Raji (cell line): ENCODE data around the gene RNU6-9.

Experiments used
- POLR2A ChIP-seq: IDR thresholded peaks from 2 replicates; pipeline ENCODE4 v1.6.1; 2011; ENCODE audit warnings: low read depth, low read length, control low read depth; ENCODE audit not compliant: insufficient read depth

Gene RNU6-9

DNA sequence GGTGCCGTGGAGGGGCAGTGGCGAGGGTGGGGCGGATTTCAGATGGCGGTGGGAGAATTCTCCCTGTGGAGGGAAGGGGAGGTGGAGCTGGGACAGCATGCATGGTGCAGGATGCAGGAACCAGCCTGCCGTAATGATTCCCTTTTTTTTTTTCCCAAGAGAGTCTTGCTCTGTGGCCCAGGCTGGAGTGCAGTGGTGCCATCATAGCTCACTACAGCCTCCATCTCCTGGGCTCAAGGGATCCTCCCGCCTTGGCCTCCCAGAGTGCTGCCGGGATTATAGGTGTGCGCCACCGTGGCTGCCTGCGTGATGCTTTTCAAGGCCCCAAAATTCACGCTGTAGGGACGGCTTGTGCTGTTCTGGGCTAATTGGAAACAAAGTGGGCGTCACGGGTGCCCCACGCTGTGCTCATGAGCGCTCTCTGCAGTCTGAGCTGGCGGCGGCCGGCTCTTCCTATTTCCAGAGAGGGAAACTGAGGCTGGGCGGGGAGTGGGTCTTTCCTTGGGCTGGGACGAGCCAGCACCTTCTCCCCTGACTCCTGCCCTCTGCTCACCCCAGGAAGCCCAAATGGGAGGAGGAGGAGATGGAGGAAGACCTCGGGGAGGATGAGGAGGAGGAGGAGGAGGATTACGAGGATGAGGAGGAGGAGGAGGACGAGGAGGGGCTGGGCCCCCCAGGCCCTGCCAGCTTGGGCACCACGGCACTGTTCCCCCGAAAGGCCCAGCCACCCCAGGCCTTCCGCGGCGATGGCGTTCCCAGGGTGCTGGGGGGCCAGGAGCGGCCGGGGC lies 38.8 kb downstream of the RNU6-9 start:
- TF ChIP-seq POLR2A = no peak

DNA sequence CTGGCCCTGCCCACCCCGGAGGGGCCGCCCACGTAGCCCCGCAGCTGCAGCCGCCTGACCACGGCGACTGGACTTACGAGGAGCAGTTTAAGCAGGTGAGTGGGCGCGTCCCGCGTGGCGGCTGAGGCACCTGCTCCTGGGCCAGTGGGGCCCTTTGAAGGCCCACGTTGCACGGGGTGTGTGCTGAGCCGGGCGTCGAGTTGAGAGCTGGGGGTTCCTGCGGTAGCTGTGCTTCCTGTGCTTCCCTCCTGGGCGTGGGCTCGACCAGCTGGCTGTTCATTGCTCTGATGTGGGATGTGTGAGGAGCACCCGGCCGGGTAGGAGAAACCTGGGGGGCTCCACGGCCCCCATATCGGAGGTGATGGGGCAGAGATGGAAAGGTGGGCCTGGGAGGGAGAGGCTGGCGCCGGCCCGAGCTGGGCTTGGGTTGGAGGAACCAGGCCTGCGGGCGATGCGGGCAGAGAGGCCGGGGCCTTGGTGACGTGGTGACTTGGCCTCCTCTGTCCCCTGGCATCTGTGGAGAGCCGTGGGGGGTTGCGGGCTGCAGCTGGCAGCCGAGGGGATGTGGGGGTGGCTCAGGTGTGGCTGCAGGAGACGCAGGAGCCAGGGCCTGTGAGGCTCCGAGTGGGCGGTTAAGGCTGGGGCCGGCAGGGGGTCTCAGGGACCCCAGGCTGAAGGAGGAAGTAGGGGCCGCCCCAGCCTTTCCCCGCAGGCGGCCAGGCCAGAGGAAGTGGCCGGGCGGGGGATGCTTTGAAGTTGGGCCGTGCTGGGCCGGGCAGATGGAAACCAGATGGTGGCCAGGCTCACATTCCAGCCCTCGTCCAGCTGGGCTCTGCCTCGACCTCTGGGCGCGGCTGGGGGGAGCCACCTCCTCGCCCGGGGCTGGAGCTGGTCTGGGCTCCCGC lies 39.6 kb downstream of the RNU6-9 start:
- TF ChIP-seq POLR2A = no peak

DNA sequence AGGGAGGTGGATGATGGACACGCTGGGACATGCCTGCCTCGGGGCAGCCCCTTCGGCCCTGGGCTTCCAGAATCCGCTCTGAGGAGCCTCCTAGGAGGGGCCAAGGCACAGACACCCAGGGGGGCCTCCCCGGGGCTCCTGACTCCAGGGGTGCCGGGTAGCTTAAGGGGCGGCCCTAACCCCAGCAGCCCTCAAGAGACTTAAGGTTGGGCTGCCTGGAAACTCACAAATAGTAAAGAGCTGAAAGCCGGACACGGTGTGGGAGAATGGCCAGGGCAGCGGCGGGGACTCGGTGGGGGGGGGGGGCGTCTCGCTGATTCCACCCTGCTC lies 40.2 kb downstream of the RNU6-9 start:
- TF ChIP-seq POLR2A = no peak

DNA sequence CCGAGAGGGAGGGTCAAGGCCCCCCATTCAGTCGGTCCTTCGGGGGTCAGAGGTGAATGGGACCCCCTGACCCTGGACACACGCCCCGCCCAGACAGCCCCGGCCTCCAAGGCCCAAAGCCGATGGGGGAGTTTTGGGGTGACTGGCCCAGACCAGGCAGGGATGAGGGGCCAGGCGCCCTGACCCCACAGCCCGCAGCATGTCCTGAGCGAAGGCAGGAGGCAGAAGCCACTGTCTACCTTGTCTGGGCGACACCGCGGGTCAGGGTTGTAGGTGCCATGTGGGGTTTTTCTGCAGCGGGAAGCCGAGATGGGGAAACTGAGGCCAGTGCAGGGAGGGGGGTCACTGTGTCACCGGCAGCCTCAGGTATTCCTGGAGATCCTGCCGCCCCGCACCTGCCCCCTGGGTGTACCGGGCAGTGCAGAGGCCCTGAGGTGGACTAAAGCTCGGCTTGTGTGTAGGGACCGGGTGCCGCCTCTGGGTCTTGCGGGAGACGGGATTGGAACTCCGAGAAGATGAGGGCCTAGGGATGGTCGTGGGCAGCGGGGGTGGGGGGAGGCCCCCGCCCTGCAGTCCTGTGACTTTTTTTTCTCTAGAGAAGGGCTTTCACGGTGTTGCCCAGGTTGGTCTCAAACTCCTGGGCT lies 41.0 kb downstream of the RNU6-9 start:
- no peak for TF ChIP-seq POLR2A

DNA sequence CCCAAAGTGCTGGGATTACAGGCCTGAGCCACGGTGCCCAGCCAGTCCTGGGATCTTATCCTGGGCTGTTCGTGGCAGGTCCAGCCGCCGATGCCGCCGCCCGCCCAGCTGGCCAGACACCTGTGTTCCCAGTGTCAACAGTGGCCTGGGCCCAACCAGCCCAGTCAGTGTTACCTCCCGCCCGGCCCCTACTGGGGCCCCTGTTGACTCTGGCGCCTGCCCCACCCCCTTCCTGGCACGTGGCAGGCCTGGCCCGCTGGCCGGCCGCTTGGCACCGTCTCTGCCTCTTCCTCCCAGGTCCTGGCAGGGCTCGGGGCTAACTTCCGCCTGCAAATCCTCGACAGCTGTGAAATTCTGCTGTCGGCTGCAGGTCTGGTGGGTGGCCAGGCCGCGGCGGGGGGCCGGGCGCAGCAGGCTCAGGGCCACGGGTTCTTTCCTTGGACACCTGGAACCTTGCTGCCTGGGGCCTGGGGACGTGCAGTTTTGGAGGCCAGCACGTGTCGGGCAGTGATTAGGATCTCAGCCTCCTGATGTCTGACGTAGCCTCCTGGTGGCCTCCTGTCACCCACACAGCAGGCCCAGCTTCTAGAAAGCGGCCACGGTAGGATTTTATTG lies 41.7 kb downstream of the RNU6-9 start:
- TF ChIP-seq POLR2A = no peak

DNA sequence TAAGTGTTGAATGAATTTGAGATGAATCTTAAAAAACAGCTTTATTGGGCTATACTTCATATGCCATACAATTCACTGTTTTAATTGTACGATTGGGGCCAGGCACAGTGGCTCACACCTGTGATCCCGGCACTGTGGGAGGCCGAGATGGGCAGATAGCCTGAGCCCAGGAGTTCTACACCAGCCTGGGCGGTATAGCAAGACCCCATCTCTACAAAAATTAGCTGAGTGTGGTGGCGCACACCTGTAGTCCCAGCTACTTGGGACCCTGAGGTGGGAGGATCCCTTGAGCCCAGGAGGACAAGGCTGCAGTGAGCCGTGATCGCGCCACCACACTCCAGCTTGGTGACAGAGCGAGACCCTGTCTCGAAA lies 42.9 kb downstream of the RNU6-9 start:
- TF ChIP-seq POLR2A = no peak

DNA sequence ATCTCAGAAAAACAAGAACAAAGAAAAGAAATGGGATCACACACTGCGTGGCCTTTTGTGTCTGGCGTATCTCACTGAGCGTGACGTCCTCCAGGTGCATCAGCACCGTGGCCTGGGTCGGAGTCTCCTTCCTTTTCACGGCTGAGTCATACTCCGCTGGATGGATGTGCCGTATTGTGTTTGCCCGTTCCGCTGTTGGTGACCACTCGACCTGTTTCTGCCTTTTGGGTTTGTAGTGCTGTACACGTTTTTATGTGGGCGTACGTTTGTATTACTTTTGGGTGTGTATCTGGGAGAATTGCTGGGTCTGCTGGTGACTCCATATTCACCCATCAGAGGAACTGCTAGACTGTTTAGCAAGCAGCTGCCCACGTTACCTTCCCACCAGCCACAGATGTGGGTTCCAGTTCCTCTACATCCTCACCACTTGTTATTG lies 44.0 kb downstream of the RNU6-9 start:
- no peak for TF ChIP-seq POLR2A

DNA sequence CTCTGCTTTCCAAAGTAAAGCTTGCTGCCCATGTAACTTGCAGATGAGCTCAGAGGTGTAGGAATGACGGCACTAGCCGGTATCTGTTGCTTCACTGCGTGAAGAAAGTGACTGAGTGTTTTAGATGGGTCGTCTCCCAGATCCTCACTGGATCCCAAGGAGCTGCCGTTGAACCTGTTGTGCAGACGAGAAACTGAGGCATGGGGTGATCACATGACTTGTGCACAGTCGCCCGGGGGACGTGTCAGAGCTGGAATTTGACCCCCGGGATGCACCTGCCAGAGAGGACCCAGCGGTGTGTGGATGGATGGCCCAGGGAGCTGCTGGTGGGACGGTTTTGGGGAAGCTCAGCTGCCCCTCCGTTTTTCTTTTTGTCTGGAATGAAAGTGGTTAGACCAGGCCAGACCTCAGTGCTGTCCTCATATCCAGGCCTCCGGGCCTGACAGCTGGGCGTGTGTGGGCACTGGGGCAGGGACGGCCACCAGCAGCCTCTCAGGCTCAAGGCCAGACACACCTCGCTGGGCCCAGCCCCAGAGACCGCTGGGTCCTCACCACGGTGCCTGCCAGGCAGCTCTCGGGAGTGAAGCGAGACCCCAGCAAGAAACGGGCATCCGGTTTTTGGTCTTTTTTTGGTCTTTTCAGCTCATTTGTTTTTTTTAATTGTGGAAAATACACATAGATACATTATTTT lies 45.1 kb downstream of the RNU6-9 start:
- TF ChIP-seq POLR2A = no peak

DNA sequence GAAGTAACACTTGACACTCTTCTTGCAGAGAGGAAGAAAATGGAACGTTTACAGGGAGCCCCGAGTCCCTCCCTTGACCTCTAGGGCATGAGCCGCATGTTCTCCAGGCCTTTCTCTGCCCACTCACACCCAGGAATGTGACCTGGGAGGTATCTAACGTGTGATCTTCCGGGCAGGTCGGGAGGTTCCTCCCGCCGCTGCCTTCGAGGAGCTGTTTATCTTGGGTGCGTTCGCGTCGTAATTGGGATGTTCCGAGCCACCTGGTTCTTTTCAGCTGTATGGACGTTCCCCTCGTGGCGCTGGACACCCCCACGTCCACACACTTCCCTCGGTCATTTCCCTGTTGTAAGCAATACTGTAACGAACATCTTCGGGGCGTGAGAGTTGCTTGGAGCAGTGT lies 46.2 kb downstream of the RNU6-9 start:
- TF ChIP-seq POLR2A = no peak

DNA sequence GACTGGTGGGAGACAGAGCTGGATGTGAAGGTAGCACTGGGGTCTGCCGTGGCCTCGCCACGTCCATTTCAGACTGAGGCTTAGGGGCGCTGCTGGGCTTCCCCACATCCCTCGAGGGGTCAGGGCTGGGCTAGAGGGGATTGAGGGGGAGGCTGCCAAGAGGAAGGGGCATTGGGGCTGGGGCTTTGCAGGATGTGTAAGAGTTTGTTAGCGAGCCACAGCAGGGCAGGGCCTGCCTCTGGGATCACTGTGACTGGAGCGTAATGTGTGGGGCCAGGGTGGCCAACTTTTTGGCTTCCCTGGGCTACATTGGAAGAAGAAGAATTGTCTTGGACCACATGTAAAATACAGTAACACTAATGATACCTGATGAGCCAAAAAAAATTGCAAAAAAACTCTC lies 46.6 kb downstream of the RNU6-9 start:
- no peak for TF ChIP-seq POLR2A

DNA sequence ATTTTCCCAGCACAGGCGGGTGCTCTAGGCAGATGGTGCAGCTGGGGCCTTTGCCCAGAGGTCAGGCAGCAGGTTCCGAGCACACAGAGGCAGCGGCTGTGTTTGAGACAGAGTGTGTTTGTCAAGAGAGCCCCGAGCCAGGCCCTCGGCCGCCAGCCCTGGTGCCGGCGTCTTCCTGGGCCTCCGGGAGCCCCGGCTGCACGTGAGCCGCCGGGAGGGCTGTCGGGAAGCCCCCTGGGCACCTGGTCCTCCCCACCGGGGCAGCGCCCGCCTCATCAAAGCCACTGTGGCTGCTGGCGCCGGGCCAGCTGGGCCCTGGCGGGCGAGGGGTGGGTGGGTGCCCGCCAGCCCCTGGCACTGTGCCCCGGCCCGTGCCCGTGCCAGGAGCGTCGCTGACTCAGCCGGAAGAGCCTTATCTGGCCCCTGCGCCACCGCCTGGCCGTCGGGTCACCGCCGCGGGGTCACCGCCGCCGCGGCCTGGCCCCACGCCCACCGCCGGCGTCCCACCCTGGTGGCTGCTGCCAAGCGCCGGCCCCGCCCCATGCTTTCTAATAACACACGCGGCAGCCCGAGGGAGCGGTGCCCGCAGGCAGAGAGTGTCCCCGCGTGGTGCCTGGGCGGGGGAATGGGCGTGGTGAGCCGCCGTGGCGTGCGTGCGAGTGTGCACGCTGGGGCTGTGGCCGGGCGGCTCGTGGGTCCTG lies 47.5 kb downstream of the RNU6-9 start:
- no peak for TF ChIP-seq POLR2A

DNA sequence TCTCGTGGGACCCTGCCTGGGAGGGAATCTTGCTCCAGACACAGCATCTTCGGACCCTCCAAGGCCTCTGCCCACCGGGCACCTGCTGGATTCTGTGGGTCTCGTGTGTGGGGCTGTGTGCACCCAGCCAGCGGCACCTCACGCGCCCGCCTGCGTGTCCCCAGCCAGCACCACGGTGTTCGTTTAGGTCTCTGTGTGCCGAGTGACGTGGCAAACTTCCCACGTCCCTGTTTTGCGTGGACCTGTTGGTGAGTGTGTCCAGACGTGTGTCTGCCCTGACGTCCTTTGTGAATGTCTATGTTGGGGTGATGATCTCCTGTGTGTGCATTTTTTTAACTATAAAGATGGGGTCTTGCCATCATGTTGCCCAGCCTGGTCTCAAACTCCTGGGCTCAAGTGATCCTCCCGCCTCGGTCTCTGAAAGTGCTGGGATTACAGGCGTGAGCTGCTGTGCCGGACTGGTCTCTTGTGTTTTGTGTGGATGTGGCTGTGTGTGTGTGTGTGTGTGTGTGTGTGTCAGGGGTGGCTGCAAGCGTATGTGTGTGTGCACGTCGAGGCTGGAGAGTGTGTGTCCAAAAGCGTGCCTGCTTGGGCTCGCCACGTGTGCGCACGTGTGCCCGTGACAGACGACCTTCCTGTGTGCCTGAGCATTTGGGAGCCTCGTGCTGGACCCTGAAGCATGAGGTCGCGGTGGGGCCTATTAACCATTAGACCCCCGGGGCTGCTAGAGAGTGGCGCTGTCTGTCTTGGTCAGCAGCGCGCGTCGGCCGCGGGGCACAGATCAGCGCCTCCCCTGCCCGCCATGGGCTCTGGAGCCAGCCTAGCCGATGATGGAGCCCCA lies 48.2 kb downstream of the RNU6-9 start:
- no peak for TF ChIP-seq POLR2A

DNA sequence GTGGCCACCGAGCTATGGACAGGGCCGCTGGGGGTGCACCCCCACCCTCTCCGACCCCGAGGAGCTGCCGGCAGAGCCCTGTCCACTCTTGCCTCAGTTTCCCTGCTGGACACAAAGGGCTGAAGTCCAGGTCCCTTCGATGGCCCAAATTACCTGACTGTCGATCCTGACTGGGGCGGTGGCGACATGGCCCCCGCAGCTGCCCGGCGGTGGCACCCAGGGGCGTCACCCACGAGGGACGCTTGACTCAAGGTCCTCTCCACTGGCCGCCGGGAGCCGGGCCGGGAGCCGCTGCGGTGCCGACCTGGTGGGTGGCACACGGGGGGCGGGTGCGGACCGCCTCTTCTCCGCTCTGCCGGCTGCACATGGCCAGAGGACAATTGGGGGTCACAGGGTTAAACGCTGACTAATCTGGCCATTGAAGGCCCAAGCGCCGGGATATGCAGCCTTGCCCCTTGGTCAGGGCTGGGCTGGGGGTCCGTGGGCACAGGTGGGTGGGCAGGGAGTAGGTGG lies 48.9 kb downstream of the RNU6-9 start:
- TF ChIP-seq POLR2A = no peak
